ENCODE results near the gene XYLT1.

The XYLT1 gene

DNA sequence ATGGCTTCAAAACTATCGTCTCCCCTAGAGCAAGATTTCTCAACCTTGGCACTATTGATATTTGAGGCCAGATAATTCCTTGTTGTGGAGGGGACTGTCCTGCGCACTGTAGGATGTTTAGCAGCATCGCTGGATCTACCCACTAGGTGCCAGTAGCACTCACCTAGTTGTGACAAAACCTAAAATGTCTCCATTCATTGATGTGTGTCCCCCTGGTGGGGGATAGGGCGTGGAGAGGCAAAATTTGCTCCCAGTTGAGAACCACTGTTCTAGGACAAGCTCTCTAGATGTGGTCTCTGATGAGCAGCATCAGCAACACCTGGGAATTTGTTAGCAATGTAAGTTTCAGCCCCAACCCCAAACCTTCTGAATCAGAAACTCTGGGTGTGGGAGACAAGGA, 259.0 kb downstream of the XYLT1 start:
- TF ChIP-seq REST (IDR thresholded peaks at IDR 0.05; ENCODE audit: low read depth) (no peak), TEAD4 (IDR thresholded peaks at IDR 0.05) (no peak), CREB1 (IDR thresholded peaks at IDR 0.05; ENCODE audit: low read depth) (no peak), FOXM1 (IDR thresholded peaks at IDR 0.05; ENCODE audit: borderline replicate concordance, low read depth) (no peak), RAD21 (IDR thresholded peaks at IDR 0.05; ENCODE audit: low read depth) (no peak), TAF1 (IDR thresholded peaks at IDR 0.05; ENCODE audit: low read depth) (no peak), EP300 (IDR thresholded peaks at IDR 0.05; ENCODE audit: borderline replicate concordance) (no peak), NFIC (IDR thresholded peaks at IDR 0.05) (no peak), YY1 (IDR thresholded peaks at IDR 0.05; ENCODE audit: low read depth) (no peak), ZBTB7A (IDR thresholded peaks at IDR 0.05; ENCODE audit: low read depth) (no peak)

- TF ChIP-seq ZBTB7A (IDR thresholded peaks at IDR 0.05; ENCODE audit: low read depth) = no peak
- no peak for TF ChIP-seq TAF1 (IDR thresholded peaks at IDR 0.05; ENCODE audit: low read depth)
- TF ChIP-seq USF1 (IDR thresholded peaks at IDR 0.05) = no peak
- TF ChIP-seq EGR1 (IDR thresholded peaks at IDR 0.05) = no peak
- no peak for TF ChIP-seq CREB1 (IDR thresholded peaks at IDR 0.05; ENCODE audit: low read depth)
- no peak for TF ChIP-seq RAD21 (IDR thresholded peaks at IDR 0.05; ENCODE audit: low read depth)
- no peak for TF ChIP-seq CEBPB (IDR thresholded peaks at IDR 0.05)
- TF ChIP-seq YY1 (IDR thresholded peaks at IDR 0.05; ENCODE audit: low read depth) = no peak
- no peak for TF ChIP-seq EP300 (IDR thresholded peaks at IDR 0.05; ENCODE audit: borderline replicate concordance)
- no peak for TF ChIP-seq FOXM1 (IDR thresholded peaks at IDR 0.05; ENCODE audit: borderline replicate concordance, low read depth)
- no peak for TF ChIP-seq NFIC (IDR thresholded peaks at IDR 0.05)
- no peak for TF ChIP-seq MAX (IDR thresholded peaks at IDR 0.05)
- no peak for TF ChIP-seq TEAD4 (IDR thresholded peaks at IDR 0.05)
- TF ChIP-seq TCF12 (IDR thresholded peaks at IDR 0.05; ENCODE audit: low read depth) = no peak
Observed at GRCh38 chr16:17206712-17207111, 264.0 kb downstream of the XYLT1 start.

GRCh38 chr16:17205279-17206211, 265.2 kb downstream of the XYLT1 start:
- no peak for TF ChIP-seq TAF1 (IDR thresholded peaks at IDR 0.05; ENCODE audit: low read depth)
- no peak for TF ChIP-seq FOXM1 (IDR thresholded peaks at IDR 0.05; ENCODE audit: borderline replicate concordance, low read depth)
- no peak for TF ChIP-seq REST (IDR thresholded peaks at IDR 0.05; ENCODE audit: low read depth)
- no peak for TF ChIP-seq EP300 (IDR thresholded peaks at IDR 0.05; ENCODE audit: borderline replicate concordance)
- TF ChIP-seq TCF12 (IDR thresholded peaks at IDR 0.05; ENCODE audit: low read depth) = no peak
- no peak for TF ChIP-seq TEAD4 (IDR thresholded peaks at IDR 0.05)
- no peak for TF ChIP-seq CREB1 (IDR thresholded peaks at IDR 0.05; ENCODE audit: low read depth)
- no peak for TF ChIP-seq YY1 (IDR thresholded peaks at IDR 0.05; ENCODE audit: low read depth)
- no peak for TF ChIP-seq RAD21 (IDR thresholded peaks at IDR 0.05; ENCODE audit: low read depth)
- no peak for TF ChIP-seq EGR1 (IDR thresholded peaks at IDR 0.05)
- TF ChIP-seq CEBPB (IDR thresholded peaks at IDR 0.05) = no peak
- TF ChIP-seq ZBTB7A (IDR thresholded peaks at IDR 0.05; ENCODE audit: low read depth) = no peak
- no peak for TF ChIP-seq MAX (IDR thresholded peaks at IDR 0.05)
- no peak for TF ChIP-seq USF1 (IDR thresholded peaks at IDR 0.05)
- TF ChIP-seq NFIC (IDR thresholded peaks at IDR 0.05) = no peak

DNA sequence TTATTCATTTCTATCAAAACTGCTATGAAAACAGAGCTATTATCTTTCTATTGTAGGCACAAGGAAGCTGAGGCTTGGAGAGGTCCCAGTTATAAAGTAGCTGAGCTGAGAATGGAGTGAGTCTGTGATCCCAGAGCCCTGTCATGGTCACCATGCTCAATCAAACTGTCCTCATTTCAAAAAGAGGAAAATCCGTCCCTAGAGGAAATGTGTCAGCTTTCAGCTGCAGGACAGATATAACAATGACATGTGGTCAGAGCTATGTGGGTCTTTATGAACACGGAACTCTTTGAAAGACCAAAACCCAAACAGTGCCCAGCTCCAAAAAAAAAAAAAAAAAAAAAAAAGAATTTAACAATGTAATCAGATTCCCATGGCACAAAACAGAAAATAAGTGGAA, 266.1 kb downstream of the XYLT1 start:
- TF ChIP-seq ZBTB7A (IDR thresholded peaks at IDR 0.05; ENCODE audit: low read depth) (no peak), RAD21 (IDR thresholded peaks at IDR 0.05; ENCODE audit: low read depth) (no peak), NFIC (IDR thresholded peaks at IDR 0.05) (no peak), MAX (IDR thresholded peaks at IDR 0.05) (no peak), EGR1 (IDR thresholded peaks at IDR 0.05) (no peak), USF1 (IDR thresholded peaks at IDR 0.05) (no peak), REST (IDR thresholded peaks at IDR 0.05; ENCODE audit: low read depth) (no peak), TEAD4 (IDR thresholded peaks at IDR 0.05) (no peak), EP300 (IDR thresholded peaks at IDR 0.05; ENCODE audit: borderline replicate concordance) (no peak), TCF12 (IDR thresholded peaks at IDR 0.05; ENCODE audit: low read depth) (no peak), TAF1 (IDR thresholded peaks at IDR 0.05; ENCODE audit: low read depth) (no peak), CREB1 (IDR thresholded peaks at IDR 0.05; ENCODE audit: low read depth) (no peak), FOXM1 (IDR thresholded peaks at IDR 0.05; ENCODE audit: borderline replicate concordance, low read depth) (no peak)

Data from Ishikawa (cell line).